Muscle of leg (tissue), 11 donors: Measurements from ENCODE around the gene VWA3B. TPM values are rescaled to one million over a fixed set of nuclear protein-coding genes. Genes with fewer than 3 reads are reported as not detected.
A peak's percentile ranks its signal among the peaks of the same experiment; 100 is the strongest.

ENCODE experiments used
- DNase-seq: peaks from one replicate; pipeline ENCODE4 v3.0.0; 2013
- H3K27ac ChIP-seq: one replicate; pipeline ENCODE4 v1.5.1; 2013; ENCODE audit warnings: mild to moderate bottlenecking, low read length, control low read depth
- H3K27me3 ChIP-seq: one replicate; pipeline ENCODE4 v1.6.1; 2013; ENCODE audit warnings: low read length; ENCODE audit not compliant: control insufficient read depth, insufficient read depth
- H3K36me3 ChIP-seq: one replicate; pipeline ENCODE4 v1.6.1; 2013; ENCODE audit warnings: low read length; ENCODE audit not compliant: control insufficient read depth, insufficient read depth
- H3K4me1 ChIP-seq: one replicate; pipeline ENCODE4 v1.6.1; 2013; ENCODE audit warnings: low read length; ENCODE audit not compliant: control insufficient read depth, insufficient read depth
- H3K4me3 ChIP-seq: one replicate; pipeline ENCODE4 v1.5.1; 2013; ENCODE audit warnings: low read length, control low read depth
- H3K9me3 ChIP-seq: replicated peaks from 2 replicates; pipeline ENCODE4 v1.6.1; 2013; ENCODE audit warnings: low read depth, low read length; ENCODE audit not compliant: control insufficient read depth
- WGBS: methylation state at CpG from one replicate; pipeline ENCODE4 v1.1.5; 2013; ENCODE audit warnings: missing lambda C conversion rate; ENCODE audit not compliant: insufficient coverage; 5-methylcytosine and 5-hydroxymethylcytosine counted together
- polyA plus RNA-seq, 8 donors: library from polyadenylated mRNA; unstranded; fragments of 120-200 nt; gene quantifications; one replicate each; pipeline versions ENCODE4 v1.2.1 to v1.2.3, GENCODE V29; 2013; ENCODE audit warnings: inconsistent platforms in 1 of 8, low replicate concordance in 1 of 8; ENCODE audit not compliant: insufficient read length in 8 of 8, insufficient read depth in 1 of 8
- total RNA-seq: library from RNA; stranded (reverse); fragments of 120-200 nt; gene quantifications from one replicate; pipeline ENCODE4 v1.2.4, GENCODE V29; 2013

VWA3B gene
- total and polyA plus RNA-seq, 9 donors: 0.13 to 1.3 (median 0.57) TPM; not detected in 1

GRCh38 chr2:98346311-98347236 is 259.6 kb downstream of the VWA3B start, which contains the start of gene CNGA3:
CNGA3 (plus strand) TSS chr2:98346456; CDS start chr2:98369976, 23,520 bp downstream.
- Histone ChIP-seq H3K27ac (no peak within 1 kb of the TSS), H3K9me3 (no peaks in the 10 kb centered on the region), H3K36me3 (no peaks in the 10 kb centered on the region), H3K4me1 (peaks cover 15% of the 10 kb centered on the region), H3K4me3 (no peak within 1 kb of the TSS), H3K27me3 (peaks cover 48% of the 10 kb centered on the region)
- under 1% methylated on average over 48 of the region's 72 CpGs for WGBS
- DNase-seq: peak; percentile 45

GRCh38 chr2:98347298-98348065 is 260.5 kb downstream of the VWA3B start:
- DNase-seq: no peak
- 1% methylated on average over 47 of the region's 54 CpGs for whole genome bisulfite sequencing

GRCh38 chr2:98348066-98348561 is 261.1 kb downstream of the VWA3B start:
- DNase-seq: no peak
- Histone ChIP-seq H3K27ac (no peak overlapping the region), H3K36me3 (no peaks in the 10 kb centered on the region), H3K4me1 (peaks cover 15% of the 10 kb centered on the region), H3K27me3 (peaks cover 48% of the 10 kb centered on the region), H3K4me3 (no peak overlapping the region), H3K9me3 (no peaks in the 10 kb centered on the region)
- 6% methylated on average over 7 of the region's 15 CpGs for WGBS

More at GRCh38 chr2:98347298-98348065, 260.5 kb downstream of the VWA3B start:
- H3K9me3 ChIP-seq: no peaks in the 10 kb centered on the region
- no peaks in the 10 kb centered on the region for H3K36me3 ChIP-seq
- peaks cover 15% of the 10 kb centered on the region for H3K4me1 ChIP-seq
- H3K4me3 ChIP-seq: no peak overlapping the region
- H3K27ac ChIP-seq: no peak overlapping the region
- peaks cover 48% of the 10 kb centered on the region for H3K27me3 ChIP-seq

- no peak overlapping the region for H3K27ac ChIP-seq
- H3K4me3 ChIP-seq: no peak overlapping the region
- WGBS: 75% methylated on average over 1 of the region's 1 CpG
- H3K36me3 ChIP-seq: no peaks in the 10 kb centered on the region
- H3K27me3 ChIP-seq: peaks cover 44% of the 10 kb centered on the region
- no peak for DNase-seq
- no peaks in the 10 kb centered on the region for H3K9me3 ChIP-seq
- H3K4me1 ChIP-seq: peaks cover 15% of the 10 kb centered on the region
Observed at GRCh38 chr2:98350411-98350810, 263.4 kb downstream of the VWA3B start.

GRCh38 chr2:98355881-98356280 is 268.9 kb downstream of the VWA3B start:
- no CpG with 5 or more reads among the region's 3 CpGs for WGBS
- Histone ChIP-seq H3K4me3 (no peak overlapping the region), H3K36me3 (no peaks in the 10 kb centered on the region), H3K4me1 (no peaks in the 10 kb centered on the region), H3K9me3 (no peaks in the 10 kb centered on the region), H3K27me3 (no peaks in the 10 kb centered on the region), H3K27ac (no peak overlapping the region)
- DNase-seq: no peak

- DNase-seq: no peak
- no CpG with 5 or more reads among the region's 7 CpGs for WGBS
- no peak overlapping the region for H3K4me3 ChIP-seq
Observed at GRCh38 chr2:98356729-98357128, 269.8 kb downstream of the VWA3B start.

GRCh38 chr2:98357849-98358248 is 270.9 kb downstream of the VWA3B start:
- no CpG with 5 or more reads among the region's 3 CpGs for WGBS
- Histone ChIP-seq H3K27me3 (no peaks in the 10 kb centered on the region), H3K4me3 (no peak overlapping the region), H3K4me1 (no peaks in the 10 kb centered on the region), H3K36me3 (no peaks in the 10 kb centered on the region), H3K27ac (no peak overlapping the region), H3K9me3 (no peaks in the 10 kb centered on the region)
- no peak for DNase-seq

More at GRCh38 chr2:98356729-98357128, 269.8 kb downstream of the VWA3B start:
- Histone ChIP-seq H3K36me3 (no peaks in the 10 kb centered on the region), H3K27me3 (no peaks in the 10 kb centered on the region), H3K4me1 (no peaks in the 10 kb centered on the region), H3K9me3 (no peaks in the 10 kb centered on the region), H3K27ac (no peak overlapping the region)

- no CpG with 5 or more reads among the region's 1 CpG for WGBS
- H3K9me3 ChIP-seq: no peaks in the 10 kb centered on the region
Observed at GRCh38 chr2:98359986-98360385, 273.0 kb downstream of the VWA3B start.

More at GRCh38 chr2:98359986-98360385, 273.0 kb downstream of the VWA3B start:
- no peak overlapping the region for H3K27ac ChIP-seq
- no peaks in the 10 kb centered on the region for H3K4me1 ChIP-seq
- DNase-seq: no peak
- H3K4me3 ChIP-seq: no peak overlapping the region
- H3K27me3 ChIP-seq: no peaks in the 10 kb centered on the region
- no peaks in the 10 kb centered on the region for H3K36me3 ChIP-seq
